HepG2 (cell line): ENCODE results near the gene CENATAC. TPM values are rescaled to one million over a fixed set of nuclear protein-coding genes. Genes with fewer than 3 reads are reported as not detected.

ENCODE experiments used
- AGO1 ChIP-seq: fragments of 200-400 bp; formaldehyde crosslinking; IDR thresholded peaks from 2 replicates; pipeline ENCODE4 v1.6.1; 2017; ENCODE audit warnings: mild to moderate bottlenecking, low read depth, low read length, moderate library complexity; ENCODE audit not compliant: poor library complexity, severe bottlenecking
- HNF1A ChIP-seq, 2 experiments: sonication (generic) in 1 of 2; formaldehyde crosslinking in 1 of 2; IDR thresholded peaks; 2 replicates each; pipeline versions ENCODE4 v1.4.0 to v1.6.1; 2016 to 2020; ENCODE audit warnings: borderline replicate concordance in 1 of 2, low read depth in 1 of 2, mild to moderate bottlenecking in 1 of 2, missing genetic modification reagents in 1 of 2
- KLF15 ChIP-seq: sonication (generic); formaldehyde crosslinking; IDR thresholded peaks from 2 replicates; pipeline ENCODE4 v1.8.1; 2023; ENCODE audit warnings: borderline replicate concordance, mild to moderate bottlenecking, inconsistent platforms, missing genetic modification reagents, mixed read lengths
- MLXIP ChIP-seq: sonication (generic); formaldehyde crosslinking; IDR thresholded peaks from 2 replicates; pipeline ENCODE4 v1.9.0; 2021; ENCODE audit warnings: missing genetic modification reagents, borderline replicate concordance
- MTERF4 ChIP-seq: sonication (generic); formaldehyde crosslinking; IDR thresholded peaks from 2 replicates; pipeline ENCODE4 v1.8.0; 2023; ENCODE audit warnings: mild to moderate bottlenecking, missing genetic modification reagents
- PAF1 ChIP-seq: IDR thresholded peaks from 2 replicates; pipeline ENCODE4 v1.6.1; 2016; ENCODE audit warnings: missing genetic modification reagents, missing compliant biosample characterization
- SKIL ChIP-seq: sonication (generic); formaldehyde crosslinking; IDR thresholded peaks from 2 replicates; pipeline ENCODE4 v1.8.0; 2022; ENCODE audit warnings: missing genetic modification reagents, mild to moderate bottlenecking, moderate library complexity, borderline replicate concordance
- TEAD2 ChIP-seq: sonication (generic); formaldehyde crosslinking; IDR thresholded peaks from 2 replicates; pipeline ENCODE4 v1.9.0; 2021; ENCODE audit warnings: missing genetic modification reagents
- ZBTB25 ChIP-seq: IDR thresholded peaks from 2 replicates; pipeline ENCODE4 v1.6.1; 2018; ENCODE audit warnings: missing genetic modification reagents
- ZMYM3 ChIP-seq: sonication (generic); formaldehyde crosslinking; IDR thresholded peaks from 2 replicates; pipeline ENCODE4 v1.5.1; 2020; ENCODE audit warnings: mild to moderate bottlenecking, missing genetic modification reagents
- ZNF124 ChIP-seq: sonication (generic); formaldehyde crosslinking; IDR thresholded peaks from 2 replicates; pipeline ENCODE4 v1.4.0; 2020; ENCODE audit warnings: missing genetic modification reagents
- ZNF264 ChIP-seq: sonication (generic); formaldehyde crosslinking; IDR thresholded peaks from 2 replicates; pipeline ENCODE4 v1.4.0; 2020; ENCODE audit warnings: missing genetic modification reagents
- ZNF496 ChIP-seq: sonication (generic); formaldehyde crosslinking; IDR thresholded peaks from 2 replicates; pipeline ENCODE4 v1.8.1; 2023; ENCODE audit warnings: mild to moderate bottlenecking, moderate library complexity, missing genetic modification reagents; ENCODE audit not compliant: insufficient replicate concordance
- ZNF644 ChIP-seq: IDR thresholded peaks from 2 replicates; pipeline ENCODE4 v1.6.1; 2016; ENCODE audit warnings: low read depth
- polyA plus RNA-seq, 8 experiments: library from polyadenylated mRNA; depleted of rRNA in 3 of 8; stranded (reverse) in 7 of 8; unstranded in 1 of 8; fragments of >200 nt; fragmentation: Illumina TruSeq in 4 of 8; extraction: Trizol in 4 of 8; gene quantifications; 2 replicates each; pipeline versions ENCODE4 v1.2.1 to v1.2.3, GENCODE V29; 2011 to 2016; ENCODE audit warnings: low read depth in 4 of 8, missing spikeins in 1 of 8, mixed read lengths in 1 of 8; ENCODE audit not compliant: insufficient read depth in 1 of 8
- total RNA-seq, 5 experiments: library from RNA; depleted of rRNA; stranded (reverse); fragments of >200 nt; fragmentation: Illumina TruSeq; extraction: Trizol; gene quantifications; 2 replicates each; pipeline ENCODE4 v1.2.3, GENCODE V29; 2016; ENCODE audit warnings: low read depth in 1 of 5
- TF ChIP-seq, protein P1 (sequence below): sonication (generic); formaldehyde crosslinking; IDR thresholded peaks from 2 replicates; pipeline ENCODE4 v1.8.1; 2023; ENCODE audit warnings: mild to moderate bottlenecking, missing genetic modification reagents

CENATAC gene
- total and polyA plus RNA-seq, 2 of the 13 experiments (the other 11 are each of a cell fraction or from before 2014, with no cell fraction given) = 21.7 to 25.0 TPM

- TF ChIP-seq HNF1A (IDR thresholded peaks at IDR 0.05; ENCODE audit: low read depth) (peak; percentile 98), HNF1A (CRISPR knock-in tag; IDR thresholded peaks at IDR 0.05; ENCODE audit: borderline replicate concordance) (peak; percentile 98), ZNF496 (no peak), PAF1 (no peak), AGO1 (no peak), ZBTB25 (CRISPR knock-in tag) (no peak), MLXIP (no peak), SKIL (no peak), ZNF124 (CRISPR knock-in tag) (no peak), ZNF644 (CRISPR knock-in tag) (no peak), TEAD2 (no peak), ZNF264 (CRISPR knock-in tag) (no peak), KLF15 (CRISPR knock-in tag) (no peak), MTERF4 (peak; percentile 71; the same call in 1 of the 2 replicates), ZMYM3 (CRISPR knock-in tag) (0 out of 2 replicates have a peak, but pooled peaks have one; percentile 6)
- TF ChIP-seq, protein P1, sequence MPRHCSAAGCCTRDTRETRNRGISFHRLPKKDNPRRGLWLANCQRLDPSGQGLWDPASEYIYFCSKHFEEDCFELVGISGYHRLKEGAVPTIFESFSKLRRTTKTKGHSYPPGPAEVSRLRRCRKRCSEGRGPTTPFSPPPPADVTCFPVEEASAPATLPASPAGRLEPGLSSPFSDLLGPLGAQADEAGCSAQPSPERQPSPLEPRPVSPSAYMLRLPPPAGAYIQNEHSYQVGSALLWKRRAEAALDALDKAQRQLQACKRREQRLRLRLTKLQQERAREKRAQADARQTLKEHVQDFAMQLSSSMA (CRISPR knock-in tag) = no peak
Measured at GRCh38 chr11:119029340-119030028, 31.5 kb downstream of the CENATAC start (continued).
